ENCODE results near the gene HERC4. TPM values are rescaled to one million over a fixed set of nuclear protein-coding genes. Genes with fewer than 3 reads are reported as not detected.

The HERC4 gene
- total RNA-seq, 1 experiment from 2014 or later, result 36.5 TPM

DNA sequence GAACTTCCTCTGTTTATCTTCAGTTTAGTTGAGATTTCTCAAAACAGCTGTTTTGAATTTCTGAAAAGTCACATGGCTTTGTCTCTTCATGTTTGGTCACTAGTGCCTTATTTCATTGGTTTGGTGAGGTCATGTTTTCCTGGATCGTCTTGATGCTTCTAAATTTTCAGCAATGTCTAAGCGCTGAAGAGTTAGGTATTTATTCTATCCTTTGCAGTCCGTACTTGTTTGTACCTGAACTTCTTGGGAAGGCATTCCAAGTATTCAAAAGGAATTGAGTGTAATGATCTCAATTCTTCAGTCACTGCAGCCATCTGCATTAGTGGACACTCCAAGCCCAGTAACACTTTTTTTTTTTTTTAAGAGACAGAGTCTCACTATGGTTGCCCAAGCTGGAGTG, 67.7 kb downstream of the HERC4 start:
- intact Hi-C loops (cut with micrococcal nuclease), result no loop called here
- Histone ChIP-seq H2AFZ (ENCODE audit: low read depth, low read length, poor library complexity, severe bottlenecking) (no peak overlapping the region), H3K4me2 (ENCODE audit: low read length) (no peak overlapping the region), H3K4me3 (replicated peaks in 1 of 2; ENCODE audit: low read depth in 1 of 2, low read length in 2 of 2) (no peak overlapping the region), H3K9me3 (ENCODE audit: control insufficient read depth in 1 of 2, insufficient read depth in 1 of 2, low read depth in 1 of 2, low read length in 2 of 2) (no peaks in the 10 kb centered on the region), H3K9me2 (ENCODE audit: insufficient read depth) (no peaks in the 10 kb centered on the region), H3K79me2 (ENCODE audit: insufficient read depth, low read length) (no peaks in the 10 kb centered on the region), H3K27ac (ENCODE audit: low read depth, low read length) (no peak overlapping the region), H3K27me3 (ENCODE audit: insufficient read depth, low read length) (no peaks in the 10 kb centered on the region), H3K4me1 (ENCODE audit: control insufficient read depth in 1 of 2, insufficient read depth in 2 of 2, low read length in 2 of 2) (no peaks in the 10 kb centered on the region), H4K20me1 (ENCODE audit: insufficient read depth) (no peaks in the 10 kb centered on the region), H3K36me3 (ENCODE audit: control insufficient read depth in 1 of 2, insufficient read depth in 2 of 2, low read length in 2 of 2) (no peaks in the 10 kb centered on the region), H3K9ac (ENCODE audit: low read length) (no peak overlapping the region)
- CTCF ChIA-PET, result no interaction called here
- no peak for ATAC-seq
- RAD21 ChIA-PET (ENCODE audit: low non-redundant PET in 1 of 2, low total read pairs in 2 of 2, uncharacterized antibody in 2 of 2, unreplicated experiment in 2 of 2), result no interaction called here
- DNase-seq (ENCODE audit: low read depth, low spot score), result no peak
- POLR2A ChIA-PET, result no interaction called here
- BruUV-seq (replicated peaks), result no TSS peak
- TF ChIP-seq SP1 (IDR thresholded peaks at IDR 0.05; ENCODE audit: low read depth), result no peak
- no peak for TF ChIP-seq JUND (IDR thresholded peaks at IDR 0.05)
- TF ChIP-seq ZFX (IDR thresholded peaks at IDR 0.05), result no peak

DNA sequence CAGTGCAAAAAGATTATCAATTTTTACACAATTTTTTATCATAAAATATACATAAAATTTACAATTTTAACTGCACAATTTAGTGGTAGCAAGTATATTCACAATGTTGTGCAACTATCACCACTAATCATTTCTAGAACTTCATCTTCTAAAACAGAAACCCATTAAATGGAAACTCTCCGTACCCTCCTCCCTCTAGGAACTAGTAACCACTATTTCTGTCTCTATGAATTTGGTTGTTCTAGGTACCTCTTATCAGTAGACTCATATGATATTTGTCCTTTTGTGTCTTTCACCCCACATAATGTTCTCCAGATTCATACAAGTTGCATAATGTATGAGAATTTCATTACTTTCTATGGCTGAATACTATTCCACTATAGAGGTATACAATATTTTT, 73.5 kb downstream of the HERC4 start:
- intact Hi-C loops (cut with micrococcal nuclease), result no loop called here
- Histone ChIP-seq H3K9ac (ENCODE audit: low read length) (no peak overlapping the region), H3K79me2 (ENCODE audit: insufficient read depth, low read length) (no peaks in the 10 kb centered on the region), H3K27me3 (ENCODE audit: insufficient read depth, low read length) (no peaks in the 10 kb centered on the region), H3K4me3 (replicated peaks in 1 of 2; ENCODE audit: low read depth in 1 of 2, low read length in 2 of 2) (no peak overlapping the region), H3K9me2 (ENCODE audit: insufficient read depth) (no peaks in the 10 kb centered on the region), H2AFZ (ENCODE audit: low read depth, low read length, poor library complexity, severe bottlenecking) (no peak overlapping the region), H3K4me1 (ENCODE audit: control insufficient read depth in 1 of 2, insufficient read depth in 2 of 2, low read length in 2 of 2) (no peaks in the 10 kb centered on the region), H4K20me1 (ENCODE audit: insufficient read depth) (no peaks in the 10 kb centered on the region), H3K9me3 (ENCODE audit: control insufficient read depth in 1 of 2, insufficient read depth in 1 of 2, low read depth in 1 of 2, low read length in 2 of 2) (no peaks in the 10 kb centered on the region), H3K36me3 (ENCODE audit: control insufficient read depth in 1 of 2, insufficient read depth in 2 of 2, low read length in 2 of 2) (no peaks in the 10 kb centered on the region), H3K4me2 (ENCODE audit: low read length) (no peak overlapping the region), H3K27ac (ENCODE audit: low read depth, low read length) (no peak overlapping the region)
- no TSS peak for BruUV-seq (replicated peaks)
- ATAC-seq (no peak), DNase-seq (ENCODE audit: low read depth, low spot score) (no peak)
- POLR2A ChIA-PET, result no interaction called here
- RAD21 ChIA-PET (ENCODE audit: low non-redundant PET in 1 of 2, low total read pairs in 2 of 2, uncharacterized antibody in 2 of 2, unreplicated experiment in 2 of 2), result no interaction called here
- CTCF ChIA-PET, result no interaction called here
- TF ChIP-seq EGR1 (IDR thresholded peaks at IDR 0.05; ENCODE audit: low read depth) (no peak), EZH2 (IDR thresholded peaks at IDR 0.05) (no peak), ZFX (IDR thresholded peaks at IDR 0.05) (no peak), POLR2AphosphoS5 (IDR thresholded peaks at IDR 0.05; ENCODE audit: low read depth, low read length) (no peak), YY1 (IDR thresholded peaks at IDR 0.05; ENCODE audit: extremely low read depth, insufficient replicate concordance, low read depth, low read length) (no peak), CEBPB (IDR thresholded peaks at IDR 0.05; ENCODE audit: low read depth) (no peak), SP1 (IDR thresholded peaks at IDR 0.05; ENCODE audit: low read depth) (no peak), EZH2phosphoT487 (IDR thresholded peaks at IDR 0.05; ENCODE audit: borderline replicate concordance) (no peak)
- TF ChIP-seq, protein P1, sequence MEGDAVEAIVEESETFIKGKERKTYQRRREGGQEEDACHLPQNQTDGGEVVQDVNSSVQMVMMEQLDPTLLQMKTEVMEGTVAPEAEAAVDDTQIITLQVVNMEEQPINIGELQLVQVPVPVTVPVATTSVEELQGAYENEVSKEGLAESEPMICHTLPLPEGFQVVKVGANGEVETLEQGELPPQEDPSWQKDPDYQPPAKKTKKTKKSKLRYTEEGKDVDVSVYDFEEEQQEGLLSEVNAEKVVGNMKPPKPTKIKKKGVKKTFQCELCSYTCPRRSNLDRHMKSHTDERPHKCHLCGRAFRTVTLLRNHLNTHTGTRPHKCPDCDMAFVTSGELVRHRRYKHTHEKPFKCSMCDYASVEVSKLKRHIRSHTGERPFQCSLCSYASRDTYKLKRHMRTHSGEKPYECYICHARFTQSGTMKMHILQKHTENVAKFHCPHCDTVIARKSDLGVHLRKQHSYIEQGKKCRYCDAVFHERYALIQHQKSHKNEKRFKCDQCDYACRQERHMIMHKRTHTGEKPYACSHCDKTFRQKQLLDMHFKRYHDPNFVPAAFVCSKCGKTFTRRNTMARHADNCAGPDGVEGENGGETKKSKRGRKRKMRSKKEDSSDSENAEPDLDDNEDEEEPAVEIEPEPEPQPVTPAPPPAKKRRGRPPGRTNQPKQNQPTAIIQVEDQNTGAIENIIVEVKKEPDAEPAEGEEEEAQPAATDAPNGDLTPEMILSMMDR (IDR thresholded peaks at IDR 0.05 in 2 of 3, conservative IDR thresholded peaks at IDR 0.05 in 1 of 3; ENCODE audit: borderline replicate concordance in 1 of 3, insufficient read depth in 1 of 3, low read depth in 2 of 3, low read length in 2 of 3), result no peak
- TF ChIP-seq, protein P2, sequence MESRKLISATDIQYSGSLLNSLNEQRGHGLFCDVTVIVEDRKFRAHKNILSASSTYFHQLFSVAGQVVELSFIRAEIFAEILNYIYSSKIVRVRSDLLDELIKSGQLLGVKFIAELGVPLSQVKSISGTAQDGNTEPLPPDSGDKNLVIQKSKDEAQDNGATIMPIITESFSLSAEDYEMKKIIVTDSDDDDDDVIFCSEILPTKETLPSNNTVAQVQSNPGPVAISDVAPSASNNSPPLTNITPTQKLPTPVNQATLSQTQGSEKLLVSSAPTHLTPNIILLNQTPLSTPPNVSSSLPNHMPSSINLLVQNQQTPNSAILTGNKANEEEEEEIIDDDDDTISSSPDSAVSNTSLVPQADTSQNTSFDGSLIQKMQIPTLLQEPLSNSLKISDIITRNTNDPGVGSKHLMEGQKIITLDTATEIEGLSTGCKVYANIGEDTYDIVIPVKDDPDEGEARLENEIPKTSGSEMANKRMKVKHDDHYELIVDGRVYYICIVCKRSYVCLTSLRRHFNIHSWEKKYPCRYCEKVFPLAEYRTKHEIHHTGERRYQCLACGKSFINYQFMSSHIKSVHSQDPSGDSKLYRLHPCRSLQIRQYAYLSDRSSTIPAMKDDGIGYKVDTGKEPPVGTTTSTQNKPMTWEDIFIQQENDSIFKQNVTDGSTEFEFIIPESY (IDR thresholded peaks at IDR 0.05; ENCODE audit: extremely low read depth, insufficient replicate concordance, low read length), result no peak
- TF ChIP-seq, protein P3, sequence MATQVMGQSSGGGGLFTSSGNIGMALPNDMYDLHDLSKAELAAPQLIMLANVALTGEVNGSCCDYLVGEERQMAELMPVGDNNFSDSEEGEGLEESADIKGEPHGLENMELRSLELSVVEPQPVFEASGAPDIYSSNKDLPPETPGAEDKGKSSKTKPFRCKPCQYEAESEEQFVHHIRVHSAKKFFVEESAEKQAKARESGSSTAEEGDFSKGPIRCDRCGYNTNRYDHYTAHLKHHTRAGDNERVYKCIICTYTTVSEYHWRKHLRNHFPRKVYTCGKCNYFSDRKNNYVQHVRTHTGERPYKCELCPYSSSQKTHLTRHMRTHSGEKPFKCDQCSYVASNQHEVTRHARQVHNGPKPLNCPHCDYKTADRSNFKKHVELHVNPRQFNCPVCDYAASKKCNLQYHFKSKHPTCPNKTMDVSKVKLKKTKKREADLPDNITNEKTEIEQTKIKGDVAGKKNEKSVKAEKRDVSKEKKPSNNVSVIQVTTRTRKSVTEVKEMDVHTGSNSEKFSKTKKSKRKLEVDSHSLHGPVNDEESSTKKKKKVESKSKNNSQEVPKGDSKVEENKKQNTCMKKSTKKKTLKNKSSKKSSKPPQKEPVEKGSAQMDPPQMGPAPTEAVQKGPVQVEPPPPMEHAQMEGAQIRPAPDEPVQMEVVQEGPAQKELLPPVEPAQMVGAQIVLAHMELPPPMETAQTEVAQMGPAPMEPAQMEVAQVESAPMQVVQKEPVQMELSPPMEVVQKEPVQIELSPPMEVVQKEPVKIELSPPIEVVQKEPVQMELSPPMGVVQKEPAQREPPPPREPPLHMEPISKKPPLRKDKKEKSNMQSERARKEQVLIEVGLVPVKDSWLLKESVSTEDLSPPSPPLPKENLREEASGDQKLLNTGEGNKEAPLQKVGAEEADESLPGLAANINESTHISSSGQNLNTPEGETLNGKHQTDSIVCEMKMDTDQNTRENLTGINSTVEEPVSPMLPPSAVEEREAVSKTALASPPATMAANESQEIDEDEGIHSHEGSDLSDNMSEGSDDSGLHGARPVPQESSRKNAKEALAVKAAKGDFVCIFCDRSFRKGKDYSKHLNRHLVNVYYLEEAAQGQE (IDR thresholded peaks at IDR 0.05; ENCODE audit: low read depth), result no peak
- TF ChIP-seq, protein P4, sequence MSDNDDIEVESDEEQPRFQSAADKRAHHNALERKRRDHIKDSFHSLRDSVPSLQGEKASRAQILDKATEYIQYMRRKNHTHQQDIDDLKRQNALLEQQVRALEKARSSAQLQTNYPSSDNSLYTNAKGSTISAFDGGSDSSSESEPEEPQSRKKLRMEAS (IDR thresholded peaks at IDR 0.05), result no peak
